Type B pancreatic cell (in vitro differentiated cells): ENCODE results near the gene CSNK2A1. TPM values are rescaled to one million over a fixed set of nuclear protein-coding genes. Genes with fewer than 3 reads are reported as not detected.

Source experiments
- DNase-seq: peaks from one replicate; pipeline ENCODE4 v3.0.0; 2021; ENCODE audit warnings: mixed read lengths; ENCODE audit not compliant: unreplicated experiment; ENCODE audit errors: extremely low spot score
- H3K27ac Mint-ChIP-seq: 2 replicates; pipeline ENCODE4 v1.8.0; 2021; ENCODE audit warnings: mild to moderate bottlenecking, mixed read lengths
- H3K27me3 Mint-ChIP-seq: 2 replicates; pipeline ENCODE4 v1.8.0; 2021; ENCODE audit warnings: mixed read lengths
- H3K36me3 Mint-ChIP-seq: 2 replicates; pipeline ENCODE4 v1.8.0; 2021; ENCODE audit warnings: mixed read lengths
- H3K4me1 Mint-ChIP-seq: one replicate; pipeline ENCODE4 v1.8.0; 2021; ENCODE audit warnings: mixed read lengths; ENCODE audit not compliant: unreplicated experiment
- H3K4me3 Mint-ChIP-seq: 2 replicates; pipeline ENCODE4 v1.8.0; 2021; ENCODE audit warnings: mild to moderate bottlenecking, mixed read lengths
- H3K9me3 Mint-ChIP-seq: 2 replicates; pipeline ENCODE4 v1.8.0; 2021; ENCODE audit warnings: mixed read lengths
- total RNA-seq: library from RNA; stranded (reverse); gene quantifications from 2 replicates; pipeline ENCODE4 v1.2.1, GENCODE V29; 2021; ENCODE audit warnings: low replicate concordance
- TF ChIP-seq, protein P1 (sequence below): fragments of 200-600 bp; sonication (generic); conservative IDR thresholded peaks from 2 replicates; pipeline ENCODE4 v1.5.0; 2021; ENCODE audit warnings: antibody characterized with exemption, mild to moderate bottlenecking

The CSNK2A1 gene
- total RNA-seq, 1 donor from 2014 or later: 151 TPM

DNA sequence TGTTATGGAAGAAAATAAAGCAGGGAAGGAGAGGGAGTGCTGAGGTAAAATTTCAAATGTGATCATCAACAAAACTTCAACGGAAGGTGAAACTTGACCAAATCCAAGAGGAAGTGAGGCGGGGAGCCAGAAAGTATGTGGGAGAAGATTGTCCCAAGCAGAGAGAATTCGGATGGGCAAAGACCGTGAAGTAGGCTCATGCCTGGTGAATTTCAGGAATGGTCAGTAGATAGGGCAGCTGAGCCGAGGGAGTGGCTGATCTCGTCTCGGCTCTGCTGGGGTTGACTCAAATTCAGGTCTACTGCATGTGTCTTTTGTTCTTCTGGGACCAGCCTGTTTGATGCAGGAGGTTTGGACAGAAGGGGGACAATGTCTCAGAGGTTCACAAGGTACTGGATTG is 7.0 kb upstream of the CSNK2A1 start:
- TF ChIP-seq, protein P1, sequence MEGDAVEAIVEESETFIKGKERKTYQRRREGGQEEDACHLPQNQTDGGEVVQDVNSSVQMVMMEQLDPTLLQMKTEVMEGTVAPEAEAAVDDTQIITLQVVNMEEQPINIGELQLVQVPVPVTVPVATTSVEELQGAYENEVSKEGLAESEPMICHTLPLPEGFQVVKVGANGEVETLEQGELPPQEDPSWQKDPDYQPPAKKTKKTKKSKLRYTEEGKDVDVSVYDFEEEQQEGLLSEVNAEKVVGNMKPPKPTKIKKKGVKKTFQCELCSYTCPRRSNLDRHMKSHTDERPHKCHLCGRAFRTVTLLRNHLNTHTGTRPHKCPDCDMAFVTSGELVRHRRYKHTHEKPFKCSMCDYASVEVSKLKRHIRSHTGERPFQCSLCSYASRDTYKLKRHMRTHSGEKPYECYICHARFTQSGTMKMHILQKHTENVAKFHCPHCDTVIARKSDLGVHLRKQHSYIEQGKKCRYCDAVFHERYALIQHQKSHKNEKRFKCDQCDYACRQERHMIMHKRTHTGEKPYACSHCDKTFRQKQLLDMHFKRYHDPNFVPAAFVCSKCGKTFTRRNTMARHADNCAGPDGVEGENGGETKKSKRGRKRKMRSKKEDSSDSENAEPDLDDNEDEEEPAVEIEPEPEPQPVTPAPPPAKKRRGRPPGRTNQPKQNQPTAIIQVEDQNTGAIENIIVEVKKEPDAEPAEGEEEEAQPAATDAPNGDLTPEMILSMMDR: no peak
- H3K27ac Mint-ChIP-seq: no peak overlapping the region
- H3K4me1 Mint-ChIP-seq: peaks cover under 1% of the 10 kb centered on the region
- no peaks in the 10 kb centered on the region for H3K9me3 Mint-ChIP-seq
- H3K36me3 Mint-ChIP-seq: no peaks in the 10 kb centered on the region
- DNase-seq: no peak
- peaks cover 46% of the 10 kb centered on the region for H3K27me3 Mint-ChIP-seq
- H3K4me3 Mint-ChIP-seq: no peak overlapping the region

DNA sequence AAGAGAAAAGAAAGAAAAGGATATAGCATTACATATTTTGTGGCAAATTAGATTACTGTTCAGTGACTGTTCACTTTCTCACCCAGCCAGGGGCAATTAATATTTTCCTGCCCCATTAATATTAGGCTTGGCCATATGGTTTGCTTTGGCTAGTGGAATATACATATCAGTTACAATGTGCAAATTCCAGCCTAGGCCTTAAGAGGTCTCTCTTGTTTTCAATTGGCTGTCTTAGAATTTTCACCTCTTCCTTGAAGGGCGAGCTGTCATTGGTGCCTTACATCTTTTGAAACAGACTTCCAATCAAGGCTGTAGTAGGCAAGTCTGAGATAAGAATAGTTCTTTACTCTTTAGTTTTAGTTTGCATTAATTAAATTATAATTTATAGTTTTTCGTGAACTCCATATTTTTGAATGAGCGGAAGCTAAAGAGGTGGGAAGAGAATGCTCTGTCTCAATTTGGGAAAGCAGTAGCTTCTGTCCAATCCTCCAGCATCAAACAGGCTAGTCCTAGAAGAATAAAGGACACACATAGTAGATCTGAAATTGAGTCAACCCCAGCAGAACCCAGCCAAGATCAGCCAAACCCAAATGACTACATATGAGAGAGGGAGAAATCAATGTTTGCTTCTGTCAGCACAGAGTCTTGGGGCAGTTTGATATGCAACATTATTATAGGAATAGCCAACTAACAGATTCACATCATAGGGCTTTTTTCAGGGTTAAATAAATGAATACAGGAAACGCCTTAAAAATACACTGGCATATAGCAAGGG is 6.3 kb upstream of the CSNK2A1 start:
- DNase-seq: no peak
- Mint-ChIP-seq H3K9me3 (no peaks in the 10 kb centered on the region), H3K36me3 (no peaks in the 10 kb centered on the region), H3K27ac (no peak overlapping the region), H3K4me3 (no peak overlapping the region), H3K4me1 (no peaks in the 10 kb centered on the region), H3K27me3 (peaks cover 46% of the 10 kb centered on the region)
- TF ChIP-seq, protein P1: no peak

DNA sequence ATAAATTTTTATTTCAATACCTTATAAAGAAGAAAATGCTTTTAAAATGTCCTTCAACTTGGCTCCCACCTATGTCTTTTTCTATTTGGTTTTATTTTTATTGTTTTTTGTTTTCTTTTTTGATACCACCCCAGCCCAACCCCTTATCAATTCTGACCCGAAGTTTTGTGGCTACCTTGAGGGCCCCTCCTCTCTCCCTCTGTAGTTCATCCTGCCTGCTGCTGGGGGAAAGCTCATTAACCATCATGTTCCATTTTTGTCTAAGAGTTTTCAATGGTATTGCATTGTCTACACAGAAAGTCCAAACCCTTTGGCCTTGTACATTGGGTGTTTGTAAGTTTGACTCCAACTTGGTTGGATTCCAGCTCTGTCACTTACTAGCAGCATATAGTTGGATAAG is 5.3 kb upstream of the CSNK2A1 start:
- Mint-ChIP-seq H3K36me3 (peaks cover 1% of the 10 kb centered on the region), H3K27ac (no peak overlapping the region), H3K4me3 (no peak overlapping the region), H3K4me1 (peaks cover 5% of the 10 kb centered on the region), H3K27me3 (peaks cover 38% of the 10 kb centered on the region), H3K9me3 (no peaks in the 10 kb centered on the region)
- DNase-seq: no peak
- TF ChIP-seq, protein P1: no peak

DNA sequence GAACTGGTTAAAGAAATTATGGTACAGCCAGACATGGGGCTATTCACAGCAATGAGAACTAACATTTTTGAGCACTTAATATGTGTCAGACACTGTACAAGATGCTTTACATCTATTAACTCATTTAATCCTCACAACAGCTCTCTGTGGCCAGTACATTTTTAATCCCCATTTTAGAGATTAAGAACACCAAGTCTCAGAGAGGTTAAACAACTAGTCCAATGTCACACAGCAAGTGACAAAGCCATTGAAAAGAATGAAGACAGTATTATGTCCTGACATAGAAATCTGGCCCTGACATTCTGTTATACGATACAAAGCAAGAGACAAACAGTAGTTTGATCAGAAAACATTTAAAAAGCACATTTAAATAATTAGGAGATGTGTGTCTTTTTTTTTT is 3.8 kb upstream of the CSNK2A1 start:
- H3K9me3 Mint-ChIP-seq: no peaks in the 10 kb centered on the region
- H3K27me3 Mint-ChIP-seq: peaks cover 34% of the 10 kb centered on the region

DNA sequence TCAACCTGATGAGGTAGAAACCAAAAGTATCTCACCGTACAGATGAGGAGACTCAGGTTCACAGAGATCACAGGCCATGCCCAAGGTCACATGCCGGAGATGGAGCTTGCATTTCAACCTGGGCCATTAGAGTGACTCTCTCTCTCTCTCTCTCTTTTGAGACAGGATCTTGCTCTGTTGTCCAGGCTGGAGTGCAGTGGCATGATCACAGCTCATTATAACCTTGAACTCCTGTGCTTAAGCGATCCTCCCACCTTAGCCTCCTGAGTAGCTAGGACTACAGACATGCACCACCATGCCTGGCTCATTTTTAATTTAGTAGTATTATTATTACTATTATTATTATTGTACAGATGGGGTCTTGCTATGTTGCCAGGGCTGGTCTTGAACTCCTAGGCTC is 2.8 kb upstream of the CSNK2A1 start:
- peaks cover 12% of the 10 kb centered on the region for H3K36me3 Mint-ChIP-seq
- TF ChIP-seq, protein P1: no peak
- H3K4me1 Mint-ChIP-seq: peaks cover 21% of the 10 kb centered on the region
- H3K27ac Mint-ChIP-seq: no peak overlapping the region
- peaks cover 27% of the 10 kb centered on the region for H3K27me3 Mint-ChIP-seq
- peaks cover 4% of the 10 kb centered on the region for H3K9me3 Mint-ChIP-seq
- H3K4me3 Mint-ChIP-seq: no peak overlapping the region
- DNase-seq: no peak

More for the DNA sequence above, 3.8 kb upstream of the CSNK2A1 start:
- H3K27ac Mint-ChIP-seq: no peak overlapping the region
- no peak for DNase-seq
- H3K4me1 Mint-ChIP-seq: peaks cover 14% of the 10 kb centered on the region
- no peak overlapping the region for H3K4me3 Mint-ChIP-seq
- TF ChIP-seq, protein P1: no peak
- peaks cover 8% of the 10 kb centered on the region for H3K36me3 Mint-ChIP-seq
